ENCODE results near the gene LAMP5. TPM values are rescaled to one million over a fixed set of nuclear protein-coding genes. Genes with fewer than 3 reads are reported as not detected.

Gene LAMP5
- total and polyA plus RNA-seq, 2 of the 13 experiments (the other 11 are each of a cell fraction or from before 2014, with no cell fraction given), result not detected

GRCh38 chr20:9571783-9572182 is 57.4 kb downstream of the LAMP5 start:
- TF ChIP-seq TEF (CRISPR knock-in tag; IDR thresholded peaks at IDR 0.05) (no peak), TBX2 (CRISPR knock-in tag; IDR thresholded peaks at IDR 0.05; ENCODE audit: borderline replicate concordance) (no peak), ZNF18 (CRISPR knock-in tag; IDR thresholded peaks at IDR 0.05; ENCODE audit: insufficient replicate concordance) (no peak), STAT6 (CRISPR knock-in tag; IDR thresholded peaks at IDR 0.05; ENCODE audit: borderline replicate concordance) (no peak), ZNF704 (CRISPR knock-in tag; IDR thresholded peaks at IDR 0.05; ENCODE audit: borderline replicate concordance) (no peak), CEBPG (CRISPR knock-in tag; IDR thresholded peaks at IDR 0.05) (no peak), ATM (IDR thresholded peaks at IDR 0.05; ENCODE audit: borderline replicate concordance) (no peak)
- H3K27ac ChIP-seq (ENCODE audit: extremely low read length, insufficient read depth, low read length), result no peak overlapping the region
- H3K79me2 ChIP-seq (ENCODE audit: insufficient read depth, low read length), result no peaks in the 10 kb centered on the region
- POLR2A ChIA-PET, result no interaction called here
- no peaks in the 10 kb centered on the region for H3K4me1 ChIP-seq (ENCODE audit: insufficient read depth, low read length)
- no TSS peak for BruUV-seq (replicated peaks)
- no peak overlapping the region for H3K9ac ChIP-seq (ENCODE audit: insufficient read depth, low read depth, low read length)
- H2AFZ ChIP-seq (ENCODE audit: low read length), result no peak overlapping the region
- in situ Hi-C loops (cut with HindIII; ENCODE audit: extremely low pct_ligation_motif_present, low pct_unique_long_range_greater_than_20kb), result no loop called here
- no peak for DNase-seq (ENCODE audit: low spot score)
- FAIRE-seq, result no peak
- H3K27me3 ChIP-seq (ENCODE audit: control insufficient read depth in 1 of 2, insufficient read depth in 2 of 2, low read length in 2 of 2), result no peaks in the 10 kb centered on the region
- intact Hi-C loops (cut with micrococcal nuclease; ENCODE audit: unreplicated experiment), result no loop called here
- CTCF ChIA-PET (ENCODE audit: low intra/inter-chr PET ratio, low total read pairs), result no interaction called here
- no peaks in the 10 kb centered on the region for H3K36me3 ChIP-seq (replicated peaks in 1 of 2; ENCODE audit: control insufficient read depth in 1 of 2, insufficient read depth in 2 of 2, low read length in 2 of 2)
- H3K9me3 ChIP-seq (ENCODE audit: low read length), result no peaks in the 10 kb centered on the region
- H3K4me2 ChIP-seq (ENCODE audit: low read depth, low read length), result no peak overlapping the region
- no peak for ATAC-seq
- under 1% methylated on average over 3 of the region's 3 CpGs for WGBS (ENCODE audit: low lambda C conversion rate)
- no peaks in the 10 kb centered on the region for H4K20me1 ChIP-seq (ENCODE audit: insufficient read depth, low read length)
- no peak overlapping the region for H3K4me3 ChIP-seq (replicated peaks in 1 of 3; ENCODE audit: insufficient read depth in 1 of 3, low read depth in 2 of 3, low read length in 3 of 3)
